HepG2 (cell line): ENCODE measurements around the gene BTG4. TPM values are rescaled to one million over a fixed set of nuclear protein-coding genes. Genes with fewer than 3 reads are reported as not detected.
A peak's percentile ranks its signal among the peaks of the same experiment; 100 is the strongest.

Source experiments
- ATAC-seq: fragments of 200-7000 bp; cut with Tn5 transposase; 3 replicates; pipeline ENCODE4 v1.9.1; 2020; ENCODE audit warnings: mild to moderate bottlenecking, moderate library complexity
- BruUV-seq: library from RNA; stranded (reverse); fragments of 400-500 nt; replicated peaks from 2 replicates; lab custom pipeline; 2021; lab: Mats Ljungman, UMichigan
- CTCF ChIA-PET: fragments of 300-600 bp; formaldehyde crosslinking; extraction: SDS; loops from one replicate; lab custom pipeline; 2021; ENCODE audit warnings: low total read pairs, inconsistent platforms, low intra/inter-chr PET ratio; lab: Yijun Ruan, JAX
- POLR2A ChIA-PET: fragments of 350-600 bp; sonication (Branson Sonifier 250); formaldehyde crosslinking; loops from one replicate; lab custom pipeline; 2020; ENCODE audit warnings: antibody characterized with exemption, inconsistent platforms; lab: Yijun Ruan, JAX
- DNase-seq: peaks from one replicate; pipeline ENCODE4 v3.0.0-alpha.2; 2015; ENCODE audit warnings: low spot score
- FAIRE-seq: peaks from 3 replicates; lab custom pipeline; 2011; peaks lifted over from hg19 to GRCh38; lab: Jason Lieb, UNC
- H2AFZ ChIP-seq: one replicate; pipeline ENCODE4 v1.6.1; 2011; ENCODE audit warnings: low read length, inconsistent platforms
- H3K27ac ChIP-seq: fragments of 300-600 bp; 3 replicates; pipeline ENCODE4 v1.8.0; 2011; ENCODE audit warnings: mixed run types, mild to moderate bottlenecking, mixed read lengths, low read length, inconsistent platforms; ENCODE audit not compliant: insufficient read depth; ENCODE audit errors: extremely low read length
- H3K27me3 ChIP-seq, 2 experiments: fragments of 200-600 bp in 1 of 2; 2 replicates in 1 of 2; 3 replicates in 1 of 2; pipeline versions ENCODE4 v1.6.0 to v1.8.0; 2011; ENCODE audit warnings: low read length in 2 of 2, mild to moderate bottlenecking in 2 of 2, moderate library complexity in 2 of 2, inconsistent platforms in 1 of 2; ENCODE audit not compliant: insufficient read depth in 2 of 2, control insufficient read depth in 1 of 2
- H3K36me3 ChIP-seq, 2 experiments: fragments of 200-600 bp in 1 of 2; replicated peaks in 1 of 2; 2 replicates in 1 of 2; 3 replicates in 1 of 2; pipeline versions ENCODE4 v1.5.1 to v1.8.0; 2011; ENCODE audit warnings: low read length in 2 of 2, inconsistent platforms in 1 of 2; ENCODE audit not compliant: insufficient read depth in 2 of 2, control insufficient read depth in 1 of 2
- H3K4me1 ChIP-seq: 2 replicates; pipeline ENCODE4 v1.5.1; 2012; ENCODE audit warnings: low read length, inconsistent platforms; ENCODE audit not compliant: insufficient read depth
- H3K4me2 ChIP-seq: 2 replicates; pipeline ENCODE4 v1.6.0; 2011; ENCODE audit warnings: low read depth, low read length, inconsistent platforms
- H3K4me3 ChIP-seq, 3 experiments: fragments of 200-600 bp in 1 of 3; sonication (generic), shearing (Covaris generic) in 1 of 3; replicated peaks in 1 of 3; 2 replicates each; pipeline ENCODE4 v1.5.1; 2011 to 2016; ENCODE audit warnings: low read length in 3 of 3, inconsistent platforms in 2 of 3, low read depth in 2 of 3, mild to moderate bottlenecking in 2 of 3, control low read depth in 1 of 3, mixed read lengths in 1 of 3; ENCODE audit not compliant: insufficient read depth in 1 of 3
- H3K79me2 ChIP-seq: one replicate; pipeline ENCODE4 v1.6.1; 2011; ENCODE audit warnings: low read length, inconsistent platforms; ENCODE audit not compliant: insufficient read depth
- H3K9ac ChIP-seq: 2 replicates; pipeline ENCODE4 v1.6.0; 2011; ENCODE audit warnings: mild to moderate bottlenecking, low read depth, low read length, inconsistent platforms; ENCODE audit not compliant: insufficient read depth
- H3K9me3 ChIP-seq: 2 replicates; pipeline ENCODE4 v1.5.1; 2012; ENCODE audit warnings: mild to moderate bottlenecking, low read length
- H4K20me1 ChIP-seq: 2 replicates; pipeline ENCODE4 v1.6.0; 2011; ENCODE audit warnings: inconsistent platforms, mild to moderate bottlenecking, low read length, moderate library complexity; ENCODE audit not compliant: insufficient read depth
- BCL3 ChIP-seq: sonication (generic); formaldehyde crosslinking; IDR thresholded peaks from 2 replicates; pipeline ENCODE4 v1.5.1; 2020; ENCODE audit warnings: mild to moderate bottlenecking, missing genetic modification reagents, moderate library complexity
- ESRRA ChIP-seq: sonication (generic); formaldehyde crosslinking; IDR thresholded peaks from 2 replicates; pipeline ENCODE4 v1.5.1; 2020; ENCODE audit warnings: mild to moderate bottlenecking, low read depth, missing genetic modification reagents
- FOXO4 ChIP-seq: sonication (generic); formaldehyde crosslinking; conservative IDR thresholded peaks from 2 replicates; pipeline ENCODE4 v1.8.1; 2023; ENCODE audit warnings: missing genetic modification reagents
- MTA1 ChIP-seq: sonication (generic); formaldehyde crosslinking; IDR thresholded peaks from 2 replicates; pipeline ENCODE4 v1.4.0; 2020; ENCODE audit warnings: missing genetic modification reagents, mild to moderate bottlenecking, borderline replicate concordance
- MXD4 ChIP-seq: IDR thresholded peaks from 2 replicates; pipeline ENCODE4 v1.6.1; 2016; ENCODE audit warnings: mild to moderate bottlenecking, missing biosample characterization, missing genetic modification reagents
- ZNF761 ChIP-seq: sonication (generic); formaldehyde crosslinking; conservative IDR thresholded peaks from 2 replicates; pipeline ENCODE4 v1.4.0; 2020; ENCODE audit warnings: mild to moderate bottlenecking, missing genetic modification reagents
- ZSCAN30 ChIP-seq: sonication (generic); formaldehyde crosslinking; IDR thresholded peaks from 2 replicates; pipeline ENCODE4 v1.5.0; 2020; ENCODE audit warnings: mild to moderate bottlenecking, missing genetic modification reagents
- WGBS: methylation state at CpG from one replicate; pipeline ENCODE4 v1.1.6; 2017; ENCODE audit warnings: low lambda C conversion rate; 5-methylcytosine and 5-hydroxymethylcytosine counted together
- in situ Hi-C: cut with HindIII; loops from 2 replicates; pipeline ENCODE4 v1.10.0; 2017; ENCODE audit warnings: low pct_unique_long_range_greater_than_20kb; ENCODE audit not compliant: extremely low pct_ligation_motif_present
- intact Hi-C: fragments of 100-400 bp; cut with micrococcal nuclease; formaldehyde crosslinking; loops from one replicate; pipeline ENCODE4 v1.10.0; 2022; ENCODE audit not compliant: unreplicated experiment
- polyA plus RNA-seq, 8 experiments: library from polyadenylated mRNA; depleted of rRNA in 3 of 8; stranded (reverse) in 7 of 8; unstranded in 1 of 8; fragments of >200 nt; fragmentation: Illumina TruSeq in 4 of 8; extraction: Trizol in 4 of 8; gene quantifications; 2 replicates each; pipeline versions ENCODE4 v1.2.1 to v1.2.3, GENCODE V29; 2011 to 2016; ENCODE audit warnings: low read depth in 4 of 8, missing spikeins in 1 of 8, mixed read lengths in 1 of 8; ENCODE audit not compliant: insufficient read depth in 1 of 8
- total RNA-seq, 5 experiments: library from RNA; depleted of rRNA; stranded (reverse); fragments of >200 nt; fragmentation: Illumina TruSeq; extraction: Trizol; gene quantifications; 2 replicates each; pipeline ENCODE4 v1.2.3, GENCODE V29; 2016; ENCODE audit warnings: low read depth in 1 of 5

The BTG4 gene
- total and polyA plus RNA-seq, 2 of the 13 experiments (the other 11 are each of a cell fraction or from before 2014, with no cell fraction given) = not detected

- intact Hi-C loops (loop anchor here (5.0 to 10.0 kb wide), 4 partner anchors 217 to 1244 kb away; no protein-coding TSS in a partner anchor), in situ Hi-C loops (no loop called here)
- Histone ChIP-seq H3K27me3 (peaks cover 3 to 16% of the 10 kb centered on the region in 2 experiments; a peak in 3 of 5 replicates), H3K4me3 (no peak overlapping the region), H3K4me2 (0 out of 2 replicates have a peak overlapping the region, but pooled peaks have one; percentile 1), H3K36me3 (no peaks in the 10 kb centered on the region), H4K20me1 (no peaks in the 10 kb centered on the region), H3K9ac (no peak overlapping the region), H3K9me3 (no peaks in the 10 kb centered on the region), H3K4me1 (peaks cover 44% of the 10 kb centered on the region), H2AFZ (no peak overlapping the region), H3K79me2 (no peaks in the 10 kb centered on the region), H3K27ac (no peak overlapping the region)
- FAIRE-seq = no peak
- no peak for TF ChIP-seq ZSCAN30 (CRISPR knock-in tag)
- no peak for TF ChIP-seq MXD4
- no peak for TF ChIP-seq MTA1 (CRISPR knock-in tag)
- no peak for TF ChIP-seq ZNF761 (CRISPR knock-in tag)
- no peak for TF ChIP-seq FOXO4 (CRISPR knock-in tag)
- TF ChIP-seq BCL3 (CRISPR knock-in tag) = no peak
- TF ChIP-seq ESRRA (CRISPR knock-in tag) = no peak
- ATAC-seq = no peak
- ChIA-PET POLR2A (no interaction called here), CTCF (no interaction called here)
- DNase-seq = no peak
- WGBS = 32% methylated on average over 8 of the region's 11 CpGs
- no TSS peak for BruUV-seq
Observed at GRCh38 chr11:111448831-111449557, 63.2 kb downstream of the BTG4 start.
